Hematopoietic multipotent progenitor cell (in vitro differentiated cells): ENCODE results near the gene ADGRV1. TPM values are rescaled to one million over a fixed set of nuclear protein-coding genes. Genes with fewer than 3 reads are reported as not detected.

ENCODE experiments used
- DNase-seq, 3 donors: peaks; one replicate each; pipeline ENCODE4 v3.0.0-alpha.2; 2011 to 2015; ENCODE audit warnings: low read depth in 2 of 3, low spot score in 2 of 3
- total RNA-seq: library from RNA; depleted of rRNA; stranded (reverse); fragments of >200 nt; gene quantifications from one replicate; pipeline ENCODE4 v1.2.3, GENCODE V29; 2012

ADGRV1 gene
- total RNA-seq, 1 donor, result 0.27 TPM

DNA sequence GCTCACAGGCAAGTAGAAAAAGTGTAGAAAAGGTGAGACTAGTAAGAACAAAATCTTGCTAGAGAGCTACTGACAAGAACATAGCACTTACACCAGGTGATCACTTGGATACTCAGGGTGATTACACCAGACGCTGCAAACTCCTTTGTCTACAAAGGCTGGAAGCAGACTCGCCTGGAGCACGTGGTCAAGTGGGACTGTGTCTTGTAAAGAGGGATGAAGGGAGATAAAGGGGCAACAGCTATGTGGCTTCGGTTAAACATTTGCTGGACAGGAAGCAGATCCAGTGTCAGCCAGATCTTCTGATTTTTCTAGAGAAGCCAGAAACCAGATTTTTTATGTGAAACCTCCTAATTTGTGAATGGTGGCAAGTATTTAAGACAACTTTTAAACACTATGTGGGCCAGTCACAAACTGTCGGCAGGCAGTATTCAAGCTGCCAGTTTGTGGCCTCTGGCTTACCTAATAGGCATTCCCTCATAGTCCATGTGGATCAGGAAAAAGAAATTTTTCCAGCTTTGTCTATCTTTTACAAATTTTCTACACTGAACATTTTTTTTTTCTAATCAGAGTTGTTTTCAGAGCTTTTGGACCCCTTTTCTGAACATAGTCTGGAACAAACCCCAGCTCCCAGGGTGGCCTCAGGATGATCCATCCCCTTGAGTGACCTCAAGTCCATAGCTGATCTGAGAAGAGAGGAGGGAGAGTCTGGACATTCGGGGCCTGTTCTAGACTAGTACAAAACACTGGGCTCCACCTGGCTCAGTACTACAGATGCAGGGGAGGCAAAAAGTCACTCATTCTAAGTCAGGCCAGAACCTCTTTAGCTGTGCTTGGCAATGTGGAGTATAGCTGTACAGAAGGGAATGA, 561.6 kb downstream of the ADGRV1 start:
- no peak for DNase-seq

DNA sequence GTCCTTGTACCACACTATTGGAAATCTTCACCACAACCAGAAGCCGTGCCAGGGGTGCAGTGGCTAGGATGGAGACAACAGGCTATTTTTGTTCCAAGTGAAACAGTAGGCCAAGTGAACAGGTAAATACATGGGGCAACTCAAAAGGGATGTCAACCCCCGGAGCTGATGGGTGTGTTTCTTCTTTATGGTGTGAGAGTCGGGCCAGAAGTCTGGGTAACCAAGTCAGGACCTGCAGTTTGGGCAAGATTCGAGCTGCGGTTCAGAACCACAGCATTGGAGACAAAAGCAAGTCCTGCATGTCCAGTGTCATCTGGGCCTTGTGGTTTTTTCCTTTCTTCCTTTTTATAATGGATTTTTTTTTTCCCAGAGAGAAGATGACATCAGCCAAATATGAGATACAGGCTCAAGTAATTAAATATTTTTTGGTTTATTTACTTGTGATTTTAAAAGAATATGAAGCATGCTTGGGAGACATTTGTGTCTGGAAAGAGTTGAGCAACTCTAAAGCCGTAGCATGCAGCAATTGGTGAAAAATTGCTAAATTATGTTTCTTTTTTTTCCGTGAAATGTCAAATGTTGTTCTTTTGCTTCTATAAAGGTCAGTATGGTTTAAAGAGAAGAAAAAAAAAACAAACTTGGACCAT, 562.9 kb downstream of the ADGRV1 start:
- DNase-seq, result no peak

DNA sequence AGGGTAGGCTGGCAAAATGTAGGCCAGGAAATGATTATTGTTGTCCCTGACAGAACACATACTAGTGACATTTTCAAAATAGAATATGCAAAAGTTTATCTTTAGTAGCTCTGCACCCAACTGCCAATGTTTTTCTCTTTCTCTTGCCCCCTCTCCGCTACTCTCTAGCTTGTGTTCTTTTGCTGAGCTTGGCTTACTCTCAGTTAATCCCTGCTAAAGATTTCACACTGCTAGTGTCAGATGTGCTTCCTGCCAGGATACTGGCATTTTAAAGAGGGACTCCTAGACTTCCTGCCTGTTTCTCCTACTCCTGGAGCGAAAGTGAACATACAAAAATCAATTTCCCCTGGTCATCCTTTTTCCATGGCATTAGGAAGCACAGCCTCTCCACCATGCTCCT, 564.1 kb downstream of the ADGRV1 start:
- DNase-seq, result no peak

DNA sequence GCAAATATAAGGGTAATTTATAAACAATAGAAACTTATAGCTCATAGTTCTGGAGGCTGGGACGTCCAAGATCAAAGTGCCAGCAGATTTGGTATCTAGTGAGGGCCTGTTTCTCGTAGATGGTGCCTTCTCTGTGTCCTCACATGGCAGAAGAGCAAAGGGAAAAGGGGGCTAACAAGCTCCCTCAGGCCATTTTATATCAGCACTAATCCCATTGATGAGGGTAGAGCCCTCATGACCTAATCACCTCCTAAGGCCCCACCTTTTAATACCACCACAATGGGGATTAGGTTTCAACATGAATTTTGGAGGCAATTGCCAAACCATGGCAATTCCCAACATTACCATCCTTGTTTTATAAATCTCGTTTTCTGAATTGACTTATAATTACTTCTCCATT, 564.7 kb downstream of the ADGRV1 start:
- DNase-seq, result no peak

DNA sequence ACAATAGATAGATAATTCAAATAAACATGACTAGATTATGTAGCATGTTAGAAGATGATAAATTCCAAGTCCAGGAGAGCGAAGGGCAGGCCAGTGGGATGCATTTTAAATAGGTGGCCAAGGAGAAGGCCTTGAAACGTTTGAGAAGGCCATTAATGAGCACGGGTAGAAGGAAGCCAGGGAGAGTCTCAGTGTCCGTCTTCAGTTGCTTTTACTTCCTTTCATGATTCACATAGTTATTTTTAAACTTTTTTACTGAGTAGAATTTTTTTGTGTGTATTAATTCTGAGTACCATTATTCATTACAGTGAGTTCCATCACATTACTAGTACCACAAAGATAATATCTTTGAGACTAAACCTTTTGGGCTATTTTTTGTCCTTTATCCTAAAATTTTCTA, 565.3 kb downstream of the ADGRV1 start:
- no peak for DNase-seq

DNA sequence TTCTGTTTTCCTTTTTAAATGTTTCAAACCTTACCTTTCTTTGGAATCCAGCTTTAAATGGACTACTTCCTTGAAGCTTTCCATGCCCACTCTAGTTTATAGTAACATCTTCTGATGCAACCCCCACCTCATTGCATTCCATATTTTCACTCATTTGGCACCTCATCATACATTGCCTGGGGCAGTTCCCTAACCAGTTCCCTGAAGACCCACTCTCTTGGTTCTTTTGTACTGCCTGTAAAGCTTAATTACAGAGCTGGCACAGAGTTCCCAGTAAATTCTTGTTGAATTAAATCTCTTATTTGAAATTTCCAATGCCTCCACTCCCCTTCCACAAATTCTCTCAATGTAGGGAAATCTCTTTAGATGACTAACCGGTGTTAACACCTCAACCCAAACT, 567.3 kb downstream of the ADGRV1 start:
- DNase-seq, result no peak

DNA sequence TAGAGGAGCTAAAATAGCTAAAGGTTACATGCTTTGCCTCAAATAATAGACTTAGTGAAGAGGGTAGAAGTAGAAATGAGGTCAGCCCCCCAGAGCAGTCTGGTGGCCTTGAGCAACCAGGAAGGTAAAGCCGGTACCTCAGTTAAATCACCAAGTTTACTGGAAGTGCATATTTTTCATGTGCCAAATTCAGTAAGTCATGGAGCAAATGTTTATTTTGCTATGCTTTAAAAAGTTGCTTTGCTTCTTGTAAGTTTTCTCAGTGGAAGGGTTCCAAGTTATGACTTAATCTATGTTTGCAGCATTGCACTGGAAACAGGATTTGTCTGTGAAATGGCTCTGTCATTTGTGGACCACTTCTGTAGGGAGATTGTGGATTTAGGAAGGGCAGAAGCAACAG, 567.9 kb downstream of the ADGRV1 start:
- DNase-seq, result no peak

DNA sequence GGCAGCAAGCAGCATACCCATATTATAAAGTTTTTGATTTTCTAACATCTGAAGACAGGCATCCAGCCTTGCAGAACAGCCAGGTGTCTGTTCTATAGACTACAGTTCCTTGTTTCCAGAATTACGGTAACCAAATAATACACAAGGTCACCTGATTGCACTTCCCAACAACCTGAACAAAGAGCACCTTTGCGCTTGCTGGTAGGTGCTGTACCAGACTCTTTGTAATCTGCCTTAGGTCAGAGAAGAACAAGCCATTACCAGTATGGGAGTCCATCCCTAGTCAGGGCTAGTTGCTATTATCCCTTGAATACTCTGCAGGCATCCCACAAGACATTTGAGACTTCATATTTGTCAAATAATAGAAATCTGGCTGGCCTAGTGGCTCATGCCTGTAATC, 568.3 kb downstream of the ADGRV1 start:
- no peak for DNase-seq

DNA sequence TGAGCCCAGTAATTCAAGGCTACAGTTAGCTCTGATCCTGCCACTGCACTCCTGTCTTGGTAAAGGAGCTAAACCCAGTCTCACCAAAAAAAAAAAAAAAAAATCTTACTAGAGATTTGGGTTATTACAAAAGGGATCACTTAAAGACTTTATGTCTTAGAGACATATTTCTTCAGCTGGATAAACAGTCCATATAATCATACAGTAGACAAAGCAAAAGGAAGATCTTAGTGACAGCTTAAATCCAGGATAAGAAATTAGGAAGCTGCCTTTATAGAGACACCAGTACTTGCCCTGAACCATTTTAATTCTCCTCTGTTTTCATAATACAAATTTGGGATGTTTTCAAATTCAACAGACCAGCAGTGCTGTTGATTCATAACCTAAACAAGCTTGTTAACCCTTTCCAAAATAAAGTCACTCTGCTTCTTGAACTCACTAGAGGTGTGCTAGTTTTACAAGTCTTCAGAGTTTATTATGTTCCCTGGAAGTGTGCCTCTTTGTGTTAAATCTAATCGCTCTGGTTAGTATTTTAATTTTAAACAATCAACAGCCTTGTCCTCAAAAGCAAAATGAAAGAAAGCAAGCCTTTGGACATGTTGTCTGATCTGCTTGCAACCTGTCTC, 569.0 kb downstream of the ADGRV1 start:
- no peak for DNase-seq

DNA sequence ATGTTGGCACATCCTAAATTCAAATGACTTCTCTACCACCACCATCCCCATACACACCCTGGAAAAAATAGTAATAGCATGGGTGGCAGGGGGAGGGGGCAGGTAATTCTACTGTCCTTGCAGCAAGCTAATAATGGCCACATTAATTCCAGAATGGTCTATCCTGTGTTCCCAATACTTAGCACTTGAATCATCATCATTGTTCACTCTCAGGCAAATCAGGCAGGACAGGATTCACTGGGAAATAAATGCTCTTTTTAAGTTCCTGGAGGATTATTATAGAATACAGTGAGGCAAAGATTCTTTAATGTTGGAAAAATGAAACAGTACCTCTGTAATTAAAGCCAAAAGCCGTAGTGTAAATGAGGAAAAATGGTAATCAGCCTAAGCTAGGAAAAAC, 570.0 kb downstream of the ADGRV1 start:
- DNase-seq, result no peak

DNA sequence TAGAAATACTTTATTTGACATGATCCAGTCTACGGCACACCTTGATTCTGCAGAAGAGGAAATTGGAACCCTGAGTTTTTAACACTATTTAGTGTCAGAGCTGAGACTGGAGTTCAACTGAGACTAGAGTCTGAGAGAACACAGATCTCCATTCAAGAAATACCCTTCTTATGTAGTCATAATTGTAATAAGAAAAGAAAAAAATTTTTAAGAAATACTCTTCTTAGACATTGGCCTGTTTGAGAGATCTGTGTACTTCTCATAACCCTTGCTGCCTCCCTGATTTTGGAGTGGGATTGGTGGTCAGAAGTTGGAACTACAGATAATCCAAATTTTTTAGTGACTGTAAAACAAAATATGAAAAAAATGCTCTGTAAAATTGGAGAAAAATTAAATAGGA, 571.2 kb downstream of the ADGRV1 start:
- no peak for DNase-seq

DNA sequence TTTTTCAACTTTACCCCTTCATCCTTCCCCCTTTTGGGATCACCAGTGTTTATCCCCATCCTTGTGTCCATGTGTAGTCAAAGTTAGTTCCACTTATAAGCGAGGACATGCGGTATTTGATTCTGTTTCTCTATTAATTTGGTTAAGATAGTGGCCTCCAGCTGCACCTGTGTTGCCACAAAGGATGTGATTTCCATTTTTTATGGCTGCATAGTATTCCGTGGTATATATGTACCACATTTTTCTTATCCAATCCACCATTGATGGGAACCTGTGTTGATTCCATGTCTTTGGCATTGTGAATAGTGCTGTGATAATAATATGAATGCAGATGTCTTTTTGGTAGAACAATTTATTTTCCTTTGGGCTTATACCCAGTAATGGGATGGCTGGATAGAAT, 572.2 kb downstream of the ADGRV1 start:
- DNase-seq, result no peak

DNA sequence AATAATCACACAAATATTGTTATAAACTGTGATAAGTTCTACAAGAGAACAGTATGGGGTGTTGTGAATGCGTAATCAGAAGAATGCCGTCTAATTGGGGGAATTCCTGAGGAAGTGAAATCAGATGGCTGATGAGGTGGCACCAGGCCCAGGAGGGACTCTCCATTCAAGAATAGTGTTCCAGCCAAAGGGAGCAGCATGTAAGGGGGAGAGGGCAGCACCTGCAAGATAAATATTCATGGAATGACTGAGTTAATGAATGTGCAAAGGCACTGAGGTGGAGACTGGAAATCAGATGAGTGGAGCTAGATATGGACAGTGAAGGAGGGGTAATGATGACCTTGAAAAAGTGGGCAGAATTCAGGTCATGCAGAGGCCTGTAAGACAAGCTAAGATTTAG, 574.0 kb downstream of the ADGRV1 start:
- no peak for DNase-seq

DNA sequence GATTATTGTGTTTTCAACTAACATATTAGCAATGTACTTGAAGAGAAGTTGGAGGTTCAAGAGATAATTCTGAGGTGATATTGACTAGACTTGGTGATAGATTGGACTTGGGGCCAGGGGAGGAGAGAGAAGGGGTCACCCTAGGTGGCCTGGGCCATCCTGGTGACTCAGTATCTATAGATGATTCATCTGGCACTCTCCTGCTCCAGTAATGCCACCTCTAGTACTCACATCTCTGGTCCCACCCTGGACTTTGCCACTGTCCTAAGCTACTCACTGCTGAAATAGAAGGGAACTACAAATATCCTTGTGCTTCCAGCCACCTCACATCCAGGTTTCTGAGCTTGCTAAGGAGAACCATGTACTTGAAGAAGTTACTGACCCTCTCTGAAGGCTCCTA, 574.6 kb downstream of the ADGRV1 start:
- DNase-seq, result no peak

DNA sequence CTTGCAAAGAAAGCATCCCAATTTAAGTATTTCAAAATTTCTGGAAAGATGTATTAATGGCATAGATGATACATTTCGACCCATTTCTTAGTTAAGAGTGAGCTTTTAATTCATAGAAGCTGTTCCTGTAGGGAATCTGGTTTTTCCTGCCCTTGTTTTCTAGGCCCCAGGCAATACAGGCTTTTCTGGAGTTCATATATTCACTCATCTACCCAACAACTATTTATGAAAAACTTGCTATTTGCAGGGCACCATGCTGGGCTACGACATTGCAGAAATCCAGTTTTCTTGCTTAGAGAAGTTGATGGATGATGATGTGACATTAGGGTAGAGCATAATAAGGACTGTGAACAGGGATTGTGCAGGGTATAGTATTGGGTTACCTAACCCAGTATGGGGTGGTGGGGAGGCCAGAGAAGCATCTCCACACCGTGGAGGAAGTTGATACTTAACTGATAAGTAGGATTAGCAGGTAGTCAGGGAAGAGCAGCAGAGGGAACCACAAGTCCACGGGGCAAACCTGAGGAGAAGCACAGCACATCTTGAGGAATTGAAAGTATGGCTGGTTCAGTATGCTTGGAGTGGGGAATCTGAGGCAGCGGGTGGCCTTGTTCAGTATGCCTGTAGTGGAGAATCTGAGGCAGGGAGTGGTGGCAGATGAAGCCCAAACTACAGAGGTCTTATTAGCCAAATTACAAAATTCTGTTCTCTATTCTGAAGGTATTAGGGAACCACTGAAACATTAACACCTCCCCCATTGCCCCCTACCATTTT, 577.1 kb downstream of the ADGRV1 start:
- no peak for DNase-seq

DNA sequence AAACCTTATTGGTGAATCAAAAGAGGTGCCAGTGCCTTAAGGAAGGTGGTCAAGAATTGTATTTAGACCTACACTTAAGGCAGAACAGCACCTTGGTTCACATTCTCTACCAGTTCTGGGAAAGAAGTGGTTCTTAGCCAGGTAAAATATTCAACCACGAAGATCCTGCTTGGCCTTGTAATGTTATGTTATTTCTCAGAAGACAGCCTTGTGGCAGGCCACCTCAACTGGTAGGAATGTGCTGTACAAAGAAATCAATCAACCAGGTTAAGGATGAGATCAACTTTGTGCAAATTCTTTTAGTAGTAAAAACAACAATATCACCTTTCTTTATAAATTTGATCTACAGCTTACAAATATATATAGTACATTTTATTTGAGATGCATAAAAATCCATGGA, 577.7 kb downstream of the ADGRV1 start:
- no peak for DNase-seq

DNA sequence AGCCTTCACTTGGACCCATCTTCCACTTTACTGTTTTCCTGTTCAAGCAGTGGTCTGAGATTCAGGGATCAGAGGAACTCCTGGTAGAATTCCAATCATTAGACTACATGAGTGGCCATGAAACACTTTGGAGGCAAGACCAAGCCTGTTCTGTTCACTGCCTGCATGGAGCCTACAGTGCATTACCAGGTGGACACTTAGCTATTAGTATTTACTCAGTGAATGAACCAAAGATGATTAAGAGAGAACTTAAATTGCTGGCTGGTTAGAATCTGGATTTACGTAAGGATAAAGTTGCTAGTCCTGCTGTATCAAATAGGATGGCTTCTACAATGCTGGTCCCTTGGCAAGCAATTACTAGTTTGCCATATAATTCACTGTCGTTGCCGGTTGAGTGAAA, 579.0 kb downstream of the ADGRV1 start:
- no peak for DNase-seq

DNA sequence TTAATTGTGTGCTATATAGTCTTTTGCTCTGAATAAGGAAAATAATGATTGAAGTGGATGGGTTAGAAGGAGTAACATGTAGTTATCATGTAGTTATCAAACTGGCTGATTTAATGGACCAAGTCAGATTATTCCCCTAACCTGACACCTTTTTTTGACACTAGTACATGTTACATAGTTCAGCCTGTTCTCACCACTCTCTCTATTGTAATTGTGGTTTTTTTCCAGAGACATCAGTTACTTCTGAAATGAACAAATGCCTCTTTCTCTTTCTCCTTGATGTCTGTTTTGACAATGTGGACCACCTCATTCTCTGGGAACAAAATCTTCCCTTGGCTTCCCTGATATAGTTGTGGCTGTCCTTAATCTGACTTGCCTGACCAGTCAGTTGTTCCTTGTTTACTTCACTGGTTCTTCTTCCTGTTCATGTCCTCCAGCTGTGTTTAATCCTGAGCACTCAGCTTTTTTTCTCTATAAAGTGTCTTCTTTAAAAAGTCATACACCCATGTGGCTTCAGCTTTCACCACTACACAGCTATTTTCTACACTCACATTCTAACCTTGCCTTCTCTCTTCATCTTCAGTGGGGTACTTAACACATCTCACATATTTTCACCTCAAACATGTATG, 581.1 kb downstream of the ADGRV1 start:
- DNase-seq, result no peak

DNA sequence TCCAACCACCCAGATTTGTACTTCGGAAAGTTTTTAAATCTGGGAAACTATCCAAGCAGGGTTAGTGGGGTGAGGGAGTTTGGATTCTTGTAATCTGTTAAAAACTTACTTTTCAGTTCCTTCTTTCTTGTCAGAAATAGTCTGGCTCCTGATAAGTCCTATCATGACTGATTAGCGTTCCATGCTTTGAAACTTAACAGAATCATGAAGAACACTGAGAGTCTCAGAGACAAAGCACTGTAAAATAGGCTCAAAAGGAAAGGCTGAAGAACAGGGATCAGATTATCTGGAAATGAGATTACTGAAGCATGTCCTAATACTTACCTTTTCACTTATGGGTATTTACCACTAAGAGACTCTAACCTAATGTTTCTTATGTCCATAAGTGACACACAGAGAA, 582.1 kb downstream of the ADGRV1 start:
- no peak for DNase-seq

DNA sequence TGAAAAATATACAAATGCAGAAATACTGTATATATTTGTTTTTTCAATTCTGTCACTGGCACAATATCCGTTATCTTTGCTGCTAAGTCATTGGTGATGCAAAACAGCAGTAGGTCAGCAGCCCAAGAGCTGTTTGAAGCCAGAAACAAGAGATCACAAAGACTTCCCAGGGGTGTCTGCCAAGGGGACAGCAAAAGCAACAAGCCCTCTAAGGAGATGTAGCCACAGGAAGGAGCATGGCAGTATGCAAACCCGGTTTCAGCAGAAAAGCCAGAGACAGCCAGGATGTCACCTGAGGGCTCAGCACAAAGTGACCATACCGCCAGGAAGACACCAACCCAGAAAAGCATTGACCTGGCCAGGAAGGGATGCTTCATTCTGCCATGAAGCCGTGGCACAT, 583.0 kb downstream of the ADGRV1 start:
- no peak for DNase-seq

DNA sequence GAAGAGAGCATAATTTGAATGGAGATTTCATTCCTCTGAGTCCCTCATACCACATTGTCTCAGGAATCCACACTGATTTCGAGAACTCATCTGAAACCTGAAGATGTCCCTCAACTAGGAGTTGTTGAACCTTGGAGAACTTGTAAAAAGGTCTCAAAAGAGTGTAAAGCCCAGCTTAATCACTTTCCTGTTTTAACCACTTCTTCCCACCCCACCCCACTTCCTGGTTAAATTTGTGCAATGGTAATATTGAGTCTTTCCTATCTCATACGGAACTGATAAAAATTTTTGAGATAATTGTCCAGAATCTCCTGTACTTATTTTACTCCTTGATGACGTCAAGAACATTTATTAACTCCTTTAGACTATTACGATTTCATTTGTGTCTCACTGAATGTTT, 583.8 kb downstream of the ADGRV1 start:
- no peak for DNase-seq
